ENCODE measurements around the gene UBR4. TPM values are rescaled to one million over a fixed set of nuclear protein-coding genes. Genes with fewer than 3 reads are reported as not detected.

UBR4 gene
- total RNA-seq, 1 experiment from 2014 or later, result 131 TPM

- no peak for TF ChIP-seq CTCF (conservative IDR thresholded peaks at IDR 0.05)
- Histone ChIP-seq H2BK12ac (ENCODE audit: insufficient read length, low read depth, low read length) (no peak overlapping the region), H2BK15ac (ENCODE audit: low read depth, low read length) (no peak overlapping the region), H3K23me2 (ENCODE audit: insufficient read length, low read depth, low read length, poor library complexity, severe bottlenecking) (no peaks in the 10 kb centered on the region), H3K27ac (ENCODE audit: insufficient read length, low read depth, low read length) (no peak overlapping the region), H3K14ac (ENCODE audit: insufficient read depth, low read length) (no peak overlapping the region), H3K9me3 (ENCODE audit: control insufficient read depth, low read depth, low read length) (no peaks in the 10 kb centered on the region), H3K79me1 (ENCODE audit: insufficient read depth, low read depth, low read length, poor library complexity, severe bottlenecking) (no peaks in the 10 kb centered on the region), H4K5ac (ENCODE audit: insufficient read length, low read depth, low read length) (no peak overlapping the region), H2BK5ac (ENCODE audit: insufficient read length, low read length) (no peak overlapping the region), H4K20me1 (ENCODE audit: control insufficient read depth, insufficient read depth, insufficient read length) (no peaks in the 10 kb centered on the region), H3K4ac (ENCODE audit: low read depth, low read length) (no peak overlapping the region), H4K91ac (ENCODE audit: insufficient read length, low read depth, low read length) (no peak overlapping the region), H3K56ac (ENCODE audit: insufficient read length, low read depth, low read length) (no peak overlapping the region), H2AK5ac (ENCODE audit: insufficient read length, low read length) (no peak overlapping the region), H3T11ph (ENCODE audit: low read length) (no peak overlapping the region), H3K23ac (ENCODE audit: insufficient read length, low read depth, low read length) (no peak overlapping the region), H3K9ac (ENCODE audit: extremely low read depth, insufficient read length, low read length) (no peak overlapping the region), H3K18ac (ENCODE audit: insufficient read length, low read depth, low read length) (no peak overlapping the region), H4K8ac (replicated peaks; ENCODE audit: insufficient read length, low read depth, low read length) (no peak overlapping the region), H2BK20ac (ENCODE audit: low read depth, low read length, poor library complexity, severe bottlenecking) (no peak overlapping the region), H2AFZ (ENCODE audit: low read length) (no peak overlapping the region), H3K4me1 (ENCODE audit: insufficient read depth, low read length) (no peaks in the 10 kb centered on the region), H3K27me3 (ENCODE audit: insufficient read depth, low read length) (no peaks in the 10 kb centered on the region), H3K79me2 (ENCODE audit: insufficient read depth, low read length) (no peaks in the 10 kb centered on the region), H3K4me2 (ENCODE audit: insufficient read depth, insufficient read length, low read length) (no peak overlapping the region), H2BK120ac (ENCODE audit: low read depth, low read length, poor library complexity, severe bottlenecking) (no peak overlapping the region)
- H3K36me3 Mint-ChIP-seq (ENCODE audit: insufficient read depth in 1 of 3, low read depth in 3 of 3), result peaks cover 56 to 99% (median 95%) of the 10 kb centered on the region in 3 experiments
- no peaks in the 10 kb centered on the region for H3K4me1 Mint-ChIP-seq
- no peaks in the 10 kb centered on the region for H3K9me3 Mint-ChIP-seq
- no peaks in the 10 kb centered on the region for H3K27me3 Mint-ChIP-seq (ENCODE audit: low read depth)
- no peak overlapping the region for H3K4me3 Mint-ChIP-seq
- no CpG with 5 or more reads among the region's 7 CpGs for whole genome bisulfite sequencing (ENCODE audit: extremely low coverage, insufficient read length, low lambda C conversion rate)
- H3K27ac Mint-ChIP-seq, result no peak overlapping the region
- DNase-seq, result no peak
Observed at GRCh38 chr1:19160831-19161230, 49.2 kb downstream of the UBR4 start.
